K562 (cell line): ENCODE results near the gene STAT4. TPM values are rescaled to one million over a fixed set of nuclear protein-coding genes. Genes with fewer than 3 reads are reported as not detected.

Experiments
- ATAC-seq: fragments of 200-7000 bp; cut with Tn5 transposase; 3 replicates; pipeline ENCODE4 v1.9.1; 2020; ENCODE audit warnings: moderate library complexity
- BruUV-seq: library from RNA; stranded (reverse); fragments of 400-500 nt; replicated peaks from 2 replicates; lab custom pipeline; 2021; lab: Mats Ljungman, UMichigan
- CTCF ChIA-PET: fragments of 300-600 bp; formaldehyde crosslinking; extraction: SDS; loops from one replicate; lab custom pipeline; 2021; ENCODE audit warnings: low intra/inter-chr PET ratio; lab: Yijun Ruan, JAX
- POLR2A ChIA-PET: fragments of 300-600, 350-650 bp; sonication (Branson Sonifier 250); formaldehyde crosslinking; extraction: SDS; loops from one replicate; lab custom pipeline; 2021; ENCODE audit warnings: antibody characterized with exemption, inconsistent platforms; lab: Yijun Ruan, JAX
- DNase-seq, 4 experiments: peaks; one replicate each; pipeline versions ENCODE4 v3.0.0 to v3.0.0-alpha.2; 2011 to 2018; ENCODE audit warnings: low spot score in 3 of 4, mixed read lengths in 3 of 4; ENCODE audit errors: extremely low read depth in 1 of 4
- FAIRE-seq: peaks from 2 replicates; lab custom pipeline; 2011; peaks lifted over from hg19 to GRCh38; lab: Jason Lieb, UNC
- H2AFZ ChIP-seq: 2 replicates; pipeline ENCODE4 v1.6.0; 2011; ENCODE audit warnings: low read depth, low read length, control low read depth, inconsistent platforms
- H3K27ac ChIP-seq: fragments of 200-600 bp; 3 replicates; pipeline ENCODE4 v1.8.0; 2011; ENCODE audit warnings: low read depth, mild to moderate bottlenecking, control low read depth, inconsistent platforms, low read length, moderate library complexity, mixed read lengths; ENCODE audit errors: extremely low read depth
- H3K27me3 ChIP-seq, 2 experiments: fragments of 300-600 bp in 1 of 2; 2 replicates in 1 of 2; 3 replicates in 1 of 2; pipeline versions ENCODE4 v1.6.0 to v1.8.0; 2011; ENCODE audit warnings: inconsistent platforms in 2 of 2, low read length in 2 of 2, mild to moderate bottlenecking in 1 of 2, mixed read lengths in 1 of 2, moderate library complexity in 1 of 2; ENCODE audit not compliant: control insufficient read depth in 2 of 2, insufficient read depth in 2 of 2
- H3K36me3 ChIP-seq: fragments of 300-600 bp; 3 replicates; pipeline ENCODE4 v1.8.0; 2011; ENCODE audit warnings: mild to moderate bottlenecking, low read length, inconsistent platforms; ENCODE audit not compliant: control insufficient read depth, insufficient read depth
- H3K4me1 ChIP-seq, 2 experiments: fragments of 200-600 bp in 1 of 2; replicated peaks in 1 of 2; 2 replicates in 1 of 2; 3 replicates in 1 of 2; pipeline versions ENCODE4 v1.5.1 to v1.8.0; 2011; ENCODE audit warnings: inconsistent platforms in 2 of 2, low read length in 2 of 2, mild to moderate bottlenecking in 1 of 2, mixed read lengths in 1 of 2, moderate library complexity in 1 of 2; ENCODE audit not compliant: control insufficient read depth in 2 of 2, insufficient read depth in 2 of 2
- H3K4me2 ChIP-seq: 2 replicates; pipeline ENCODE4 v1.6.1; 2011; ENCODE audit warnings: low read length, control low read depth, inconsistent platforms, mixed read lengths; ENCODE audit not compliant: insufficient read depth
- H3K4me3 ChIP-seq: fragments of 200-600 bp; sonication (generic), shearing (Covaris generic); 2 replicates; pipeline ENCODE4 v1.5.1; 2016; ENCODE audit warnings: control low read depth, inconsistent platforms
- H3K79me2 ChIP-seq: fragments of 200-600 bp; 3 replicates; pipeline ENCODE4 v1.8.0; 2011; ENCODE audit warnings: low read length, inconsistent platforms; ENCODE audit not compliant: control insufficient read depth, insufficient read depth
- H3K9ac ChIP-seq, 2 experiments: 2 replicates each; pipeline versions ENCODE4 v1.6.0 to v1.6.1; 2011; ENCODE audit warnings: low read depth in 2 of 2, low read length in 2 of 2, control low read depth in 1 of 2, inconsistent platforms in 1 of 2, mild to moderate bottlenecking in 1 of 2, mixed read lengths in 1 of 2; ENCODE audit not compliant: insufficient read depth in 1 of 2
- H3K9me1 ChIP-seq: one replicate; pipeline ENCODE4 v1.6.0; 2011; ENCODE audit warnings: inconsistent platforms, mild to moderate bottlenecking, low read length, moderate library complexity; ENCODE audit not compliant: control insufficient read depth, insufficient read depth
- H3K9me3 ChIP-seq: replicated peaks from 2 replicates; pipeline ENCODE4 v1.5.1; 2011; ENCODE audit warnings: low read depth, low read length, inconsistent platforms; ENCODE audit not compliant: control insufficient read depth, insufficient read depth
- H4K20me1 ChIP-seq: replicated peaks from 2 replicates; pipeline ENCODE4 v1.6.1; 2011; ENCODE audit warnings: low read length, inconsistent platforms, mixed read lengths; ENCODE audit not compliant: control insufficient read depth, insufficient read depth
- CREBBP ChIP-seq: IDR thresholded peaks from one replicate; pipeline ENCODE4 v1.6.1; 2012; ENCODE audit warnings: low read depth, mild to moderate bottlenecking, control low read depth, inconsistent platforms, low read length
- ESRRA ChIP-seq: fragments of 450-650 bp; IDR thresholded peaks from 2 replicates; pipeline ENCODE4 v1.6.1; 2014; ENCODE audit warnings: low read depth, mild to moderate bottlenecking, moderate library complexity, borderline replicate concordance
- LCOR ChIP-seq: sonication (generic); formaldehyde crosslinking; IDR thresholded peaks from 2 replicates; pipeline ENCODE4 v1.8.0; 2022; ENCODE audit warnings: mild to moderate bottlenecking, missing genetic modification reagents
- MITF ChIP-seq: IDR thresholded peaks from 2 replicates; pipeline ENCODE4 v1.6.1; 2014; ENCODE audit warnings: antibody characterized with exemption
- PATZ1 ChIP-seq: fragments of 250-450 bp; sonication (Bioruptor Pico); IDR thresholded peaks from 2 replicates; pipeline ENCODE4 v1.5.0; 2020; ENCODE audit warnings: mild to moderate bottlenecking, borderline replicate concordance
- SIX5 ChIP-seq, 2 experiments: IDR thresholded peaks; 2 replicates each; pipeline ENCODE4 v1.6.1; 2011; ENCODE audit warnings: low read length in 2 of 2, borderline replicate concordance in 1 of 2, low read depth in 1 of 2, mild to moderate bottlenecking in 1 of 2, moderate library complexity in 1 of 2; ENCODE audit not compliant: insufficient read depth in 1 of 2
- SMARCA4 ChIP-seq: fragments of 450-650 bp; IDR thresholded peaks from 2 replicates; pipeline ENCODE4 v1.6.1; 2016
- ZBED1 ChIP-seq: IDR thresholded peaks from 2 replicates; pipeline ENCODE4 v1.6.1; 2014
- ZBTB49 ChIP-seq: sonication (generic); formaldehyde crosslinking; IDR thresholded peaks from 2 replicates; pipeline ENCODE4 v1.8.0; 2022; ENCODE audit warnings: missing genetic modification reagents, mild to moderate bottlenecking, borderline replicate concordance
- ZC3H4 ChIP-seq: sonication (generic); formaldehyde crosslinking; IDR thresholded peaks from 2 replicates; pipeline ENCODE4 v1.9.0; 2021; ENCODE audit warnings: missing genetic modification reagents, borderline replicate concordance
- ZNF263 ChIP-seq: sonication (generic); formaldehyde crosslinking; IDR thresholded peaks from 2 replicates; pipeline ENCODE4 v1.8.0; 2022; ENCODE audit warnings: mild to moderate bottlenecking, missing genetic modification reagents, borderline replicate concordance
- WGBS: fragments of 100-300 bp; shearing (Covaris generic); methylation state at CpG from one replicate; pipeline ENCODE4 v1.1.6; 2016; ENCODE audit warnings: low coverage, mixed read lengths; ENCODE audit not compliant: insufficient coverage; ENCODE audit errors: missing lambda C conversion rate; 5-methylcytosine and 5-hydroxymethylcytosine counted together
- in situ Hi-C: fragments of 300-500 bp; cut with MboI; formaldehyde crosslinking; loops from 4 replicates; pipeline ENCODE4 v1.15.0; 2018; ENCODE audit warnings: inconsistent platforms, mixed read lengths
- intact Hi-C: fragments of 100-400 bp; cut with micrococcal nuclease; formaldehyde crosslinking; loops from 2 replicates; pipeline ENCODE4 v1.14.2; 2022
- polyA plus RNA-seq, 8 experiments: library from polyadenylated mRNA; depleted of rRNA in 4 of 8; stranded (reverse) in 5 of 8; unstranded in 3 of 8; fragments of >200 nt; fragmentation: Nextera tagmentation in 2 of 8; fragmentation: Illumina TruSeq in 1 of 8; extraction: Ambion mirVana in 2 of 8; extraction: Trizol in 1 of 8; gene quantifications; 2 replicates each; pipeline versions ENCODE4 v1.2.1 to v1.2.3, GENCODE V29; 2011 to 2014; ENCODE audit warnings: inconsistent platforms in 1 of 8, missing spikeins in 1 of 8
- total RNA-seq, 7 experiments: library from RNA; depleted of rRNA in 6 of 7; stranded (reverse); fragments of >200 nt in 6 of 7; fragmentation: Illumina TruSeq in 2 of 7; extraction: Trizol in 2 of 7; gene quantifications; 2 replicates each; pipeline versions ENCODE4 v1.2.1 to v1.2.3, GENCODE V29; 2011 to 2021; ENCODE audit warnings: low replicate concordance in 1 of 7

STAT4 gene
- total and polyA plus RNA-seq, 9 of the 15 experiments (the other 6 are each of a cell fraction or from before 2014, with no cell fraction given) = 0.01 to 0.06 (median 0.03) TPM; not detected in 6

GRCh38 chr2:191009541-191010374, 141.0 kb downstream of the STAT4 start:
- FAIRE-seq = no peak
- 100% methylated on average over 4 of the region's 4 CpGs for WGBS

More at GRCh38 chr2:191009541-191010374, 141.0 kb downstream of the STAT4 start:
- no peaks in the 10 kb centered on the region for H3K9me1 ChIP-seq
- H3K9ac ChIP-seq = no peak overlapping the region
- intact Hi-C loops = no loop called here
- in situ Hi-C loops = no loop called here
- no peak overlapping the region for H3K4me3 ChIP-seq
- no peaks in the 10 kb centered on the region for H4K20me1 ChIP-seq
- H3K27ac ChIP-seq = no peak overlapping the region
- BruUV-seq = no TSS peak
- no peak for TF ChIP-seq ZBTB49 (CRISPR knock-in tag)
- TF ChIP-seq LCOR (CRISPR knock-in tag) = no peak
- TF ChIP-seq MITF = no peak
- no peak for TF ChIP-seq ZNF263 (CRISPR knock-in tag)
- TF ChIP-seq CREBBP = no peak
- no peak for TF ChIP-seq PATZ1 (CRISPR knock-in tag)
- no peak for TF ChIP-seq ESRRA
- TF ChIP-seq ZBED1 = no peak
- TF ChIP-seq SMARCA4 = no peak
- no peak for TF ChIP-seq SIX5 (IDR thresholded peaks at IDR 0.05; ENCODE audit: borderline replicate concordance in 1 of 2, insufficient read depth in 1 of 2, low read depth in 1 of 2, low read length in 2 of 2)
- no peak for TF ChIP-seq ZC3H4 (CRISPR knock-in tag)
- H2AFZ ChIP-seq = no peak overlapping the region
- peaks cover 74% of the 10 kb centered on the region for H3K36me3 ChIP-seq
- ATAC-seq (no peak), DNase-seq (no peak)
- H3K4me2 ChIP-seq = no peak overlapping the region
- peaks cover 24% of the 10 kb centered on the region for H3K79me2 ChIP-seq
- ChIA-PET POLR2A (no interaction called here), CTCF (no interaction called here)
- H3K9me3 ChIP-seq = no peaks in the 10 kb centered on the region
- H3K27me3 ChIP-seq = no peaks in the 10 kb centered on the region
- peaks cover 2 to 8% of the 10 kb centered on the region in 2 experiments; a peak in 3 of 5 replicates for H3K4me1 ChIP-seq
